ENCODE measurements around the gene TBCA. TPM values are rescaled to one million over a fixed set of nuclear protein-coding genes. Genes with fewer than 3 reads are reported as not detected.

Gene TBCA
- total RNA-seq, 1 donor from 2014 or later, result 264 TPM

DNA sequence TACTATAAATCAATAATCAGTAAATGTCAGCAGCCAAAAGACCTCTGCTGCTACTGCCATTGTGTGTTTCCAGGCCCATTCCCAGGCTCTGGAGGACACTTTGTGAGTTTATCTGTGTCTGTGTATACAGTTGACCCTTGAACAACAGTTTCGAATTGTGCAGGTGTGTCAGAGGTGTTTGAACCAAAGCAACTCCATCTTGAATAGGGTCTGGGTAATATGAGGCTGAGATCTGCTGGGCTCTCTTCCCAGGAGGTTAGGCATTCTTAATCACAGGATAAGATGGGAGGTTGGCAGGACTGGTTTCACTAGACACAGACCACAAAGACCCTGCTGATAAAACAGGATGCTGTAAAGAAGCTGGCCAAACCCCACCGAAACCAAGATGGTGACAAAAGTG lies 2.3 kb upstream of the TBCA start:
- no peak for DNase-seq (ENCODE audit: low spot score, unreplicated experiment)
- Mint-ChIP-seq H3K4me1 (ENCODE audit: low read depth) (peaks cover 22% of the 10 kb centered on the region), H3K27me3 (peaks cover 6% of the 10 kb centered on the region), H3K4me3 (ENCODE audit: low read depth) (no peak overlapping the region), H3K9me3 (ENCODE audit: low read depth) (no peaks in the 10 kb centered on the region), H3K27ac (peak overlapping the region; percentile 47), H3K36me3 (ENCODE audit: insufficient read depth) (peaks cover 3% of the 10 kb centered on the region)
- no peak for TF ChIP-seq CTCF (IDR thresholded peaks at IDR 0.05; ENCODE audit: unreplicated experiment)

- no peak for TF ChIP-seq CTCF (IDR thresholded peaks at IDR 0.05; ENCODE audit: unreplicated experiment)
- Mint-ChIP-seq H3K9me3 (ENCODE audit: low read depth) (no peaks in the 10 kb centered on the region), H3K36me3 (ENCODE audit: insufficient read depth) (peaks cover 3% of the 10 kb centered on the region), H3K4me1 (ENCODE audit: low read depth) (peaks cover 23% of the 10 kb centered on the region), H3K27me3 (peaks cover 6% of the 10 kb centered on the region), H3K4me3 (ENCODE audit: low read depth) (no peak overlapping the region), H3K27ac (no peak overlapping the region)
- DNase-seq (ENCODE audit: low spot score, unreplicated experiment), result no peak
These were observed 1.8 kb upstream of the TBCA start for GRCh38 chr5:77777911-77778310.

GRCh38 chr5:77777281-77777892 lies 1.2 kb upstream of the TBCA start:
- no peak for DNase-seq (ENCODE audit: low spot score, unreplicated experiment)
- no peak for TF ChIP-seq CTCF (IDR thresholded peaks at IDR 0.05; ENCODE audit: unreplicated experiment)
- H3K4me1 Mint-ChIP-seq (ENCODE audit: low read depth), result peaks cover 23% of the 10 kb centered on the region
- peaks cover 6% of the 10 kb centered on the region for H3K27me3 Mint-ChIP-seq
- H3K4me3 Mint-ChIP-seq (ENCODE audit: low read depth), result peak overlapping the region; percentile 59
- H3K27ac Mint-ChIP-seq, result no peak overlapping the region
- peaks cover 3% of the 10 kb centered on the region for H3K36me3 Mint-ChIP-seq (ENCODE audit: insufficient read depth)
- no peaks in the 10 kb centered on the region for H3K9me3 Mint-ChIP-seq (ENCODE audit: low read depth)

DNA sequence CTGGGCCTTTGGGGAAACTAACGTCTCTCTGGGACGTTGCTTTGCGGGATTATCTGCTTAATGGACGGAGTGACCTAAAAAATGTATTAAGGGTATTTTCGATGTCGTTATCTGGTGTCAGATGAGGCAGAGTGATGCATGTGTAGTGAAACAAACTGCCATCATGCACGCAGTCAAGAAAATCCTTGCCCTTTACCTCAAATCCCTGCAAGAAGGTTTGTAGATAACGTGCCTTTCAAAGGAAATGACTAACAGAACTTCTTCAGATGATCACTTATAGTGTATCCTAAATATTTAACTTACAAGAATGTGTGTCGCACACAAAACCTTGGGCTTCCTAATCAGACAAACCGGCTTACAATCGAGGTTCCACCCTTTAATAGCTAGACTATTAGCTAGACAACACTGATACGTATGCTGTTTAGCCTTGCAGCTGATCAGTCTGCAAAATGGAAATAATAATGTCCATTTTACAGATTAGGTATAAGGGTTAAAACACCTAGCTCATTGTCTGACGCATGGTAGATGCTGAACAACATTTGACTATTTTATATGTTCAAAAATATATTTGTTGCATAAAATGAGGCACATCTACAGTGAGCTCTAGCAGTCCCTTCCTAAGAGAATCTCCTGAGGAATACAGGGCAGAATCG lies 541 bp upstream of the TBCA start:
- Mint-ChIP-seq H3K27me3 (peaks cover 6% of the 10 kb centered on the region), H3K36me3 (ENCODE audit: insufficient read depth) (peaks cover 5% of the 10 kb centered on the region), H3K4me1 (ENCODE audit: low read depth) (peaks cover 26% of the 10 kb centered on the region), H3K9me3 (ENCODE audit: low read depth) (no peaks in the 10 kb centered on the region), H3K27ac (peak overlapping the region; percentile 91), H3K4me3 (ENCODE audit: low read depth) (peak overlapping the region; percentile 88)
- TF ChIP-seq CTCF (IDR thresholded peaks at IDR 0.05; ENCODE audit: unreplicated experiment), result no peak
- DNase-seq (ENCODE audit: low spot score, unreplicated experiment), result no peak

GRCh38 chr5:77774981-77775789 lies 954 bp downstream of the TBCA start:
- Mint-ChIP-seq H3K4me1 (ENCODE audit: low read depth) (peaks cover 31% of the 10 kb centered on the region), H3K4me3 (ENCODE audit: low read depth) (peak overlapping the region; percentile 88), H3K9me3 (ENCODE audit: low read depth) (no peaks in the 10 kb centered on the region), H3K36me3 (ENCODE audit: insufficient read depth) (peaks cover 11% of the 10 kb centered on the region), H3K27me3 (peaks cover 6% of the 10 kb centered on the region), H3K27ac (peak overlapping the region; percentile 98)
- no peak for TF ChIP-seq CTCF (IDR thresholded peaks at IDR 0.05; ENCODE audit: unreplicated experiment)
- no peak for DNase-seq (ENCODE audit: low spot score, unreplicated experiment)
